Fibroblast of skin of left biceps (primary cell): ENCODE data around the gene TMC7.

Experiments used
- DNase-seq, 2 experiments: peaks; one replicate each; pipeline ENCODE4 v3.0.0-alpha.2; 2013; ENCODE audit warnings: low read depth in 2 of 2

The TMC7 gene

DNA sequence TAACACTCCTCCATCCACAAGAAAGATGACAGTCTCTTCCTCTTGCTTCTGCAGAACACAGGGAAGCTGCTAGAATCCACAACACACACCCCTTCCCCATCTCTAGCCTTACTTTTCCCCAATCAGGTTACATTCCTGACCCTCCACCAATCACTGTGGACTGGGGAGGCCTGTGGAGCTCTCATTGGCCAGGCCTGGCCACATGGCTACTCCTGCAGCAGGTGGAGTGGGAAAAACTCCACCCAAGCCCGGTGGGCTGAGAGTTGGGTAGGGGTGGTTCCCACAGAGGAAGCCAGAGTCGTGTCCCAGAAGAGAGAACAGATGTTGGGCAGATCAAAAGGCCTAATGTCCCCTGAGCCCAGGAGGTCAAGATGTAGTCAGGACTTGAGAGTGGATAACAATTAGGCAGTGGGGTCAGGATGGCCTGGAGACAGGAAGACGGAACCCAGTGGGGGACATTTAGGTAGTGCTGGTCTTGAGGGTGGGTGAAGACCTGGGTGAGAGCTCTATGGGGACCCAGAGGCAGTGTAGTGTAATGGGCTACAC lies 105.7 kb downstream of the TMC7 start:
- no peak for DNase-seq

DNA sequence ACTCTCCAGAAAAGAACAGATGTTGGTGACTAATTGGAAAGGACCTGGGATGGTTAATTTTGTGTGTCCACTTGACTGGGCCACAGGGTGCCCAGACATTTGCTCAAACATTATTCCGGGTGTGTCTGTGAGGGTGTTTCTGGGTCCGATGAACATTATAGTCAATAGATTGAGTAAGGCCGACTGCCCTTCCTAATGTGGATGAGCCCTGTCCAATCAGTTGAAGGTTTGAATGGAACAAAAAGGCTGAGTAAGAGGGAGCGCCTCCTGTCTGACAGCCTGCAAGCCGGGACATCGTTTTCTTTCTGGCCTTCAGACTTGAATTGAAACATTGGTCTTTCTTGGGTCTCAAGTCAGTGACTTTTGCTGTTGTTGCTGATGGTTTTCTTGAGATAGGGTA lies 107.2 kb downstream of the TMC7 start:
- DNase-seq, result no peak

DNA sequence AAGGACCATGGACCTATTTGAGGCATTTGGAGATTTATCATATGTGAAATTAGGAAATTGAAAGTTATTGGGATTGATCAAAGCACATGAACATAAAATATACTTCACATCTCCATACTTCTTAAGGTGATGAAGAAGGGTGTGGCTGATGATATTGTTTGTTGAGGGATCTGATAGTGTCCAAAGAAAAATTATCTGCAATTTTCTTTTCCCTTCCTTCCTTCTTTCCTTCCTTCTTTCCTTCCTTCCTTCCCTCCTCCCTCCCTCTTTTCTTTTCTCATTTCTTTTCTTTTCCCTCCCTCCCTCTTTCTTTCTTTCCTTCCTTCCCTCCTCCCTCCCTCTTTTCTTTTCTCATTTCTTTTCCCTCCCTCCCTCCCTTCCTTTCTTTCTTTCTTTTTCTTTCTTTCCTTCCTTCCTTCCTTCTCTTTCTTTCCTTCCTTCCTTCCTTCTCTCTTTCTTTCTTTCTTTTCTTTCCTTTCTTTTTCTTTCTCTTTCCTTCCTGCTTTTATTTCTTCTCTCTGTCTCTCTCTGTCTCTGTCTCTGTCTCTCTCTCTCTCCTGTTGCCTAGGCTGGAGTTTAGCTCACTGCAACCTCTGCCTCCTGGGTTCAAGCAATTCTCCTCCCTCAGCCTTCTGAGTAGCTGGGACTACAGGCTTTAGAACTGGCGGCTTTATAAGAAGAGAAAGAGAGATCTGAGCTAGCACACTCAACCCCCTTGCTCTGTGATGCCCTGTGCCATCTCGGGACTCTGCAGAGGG lies 109.1 kb downstream of the TMC7 start:
- DNase-seq, result no peak

DNA sequence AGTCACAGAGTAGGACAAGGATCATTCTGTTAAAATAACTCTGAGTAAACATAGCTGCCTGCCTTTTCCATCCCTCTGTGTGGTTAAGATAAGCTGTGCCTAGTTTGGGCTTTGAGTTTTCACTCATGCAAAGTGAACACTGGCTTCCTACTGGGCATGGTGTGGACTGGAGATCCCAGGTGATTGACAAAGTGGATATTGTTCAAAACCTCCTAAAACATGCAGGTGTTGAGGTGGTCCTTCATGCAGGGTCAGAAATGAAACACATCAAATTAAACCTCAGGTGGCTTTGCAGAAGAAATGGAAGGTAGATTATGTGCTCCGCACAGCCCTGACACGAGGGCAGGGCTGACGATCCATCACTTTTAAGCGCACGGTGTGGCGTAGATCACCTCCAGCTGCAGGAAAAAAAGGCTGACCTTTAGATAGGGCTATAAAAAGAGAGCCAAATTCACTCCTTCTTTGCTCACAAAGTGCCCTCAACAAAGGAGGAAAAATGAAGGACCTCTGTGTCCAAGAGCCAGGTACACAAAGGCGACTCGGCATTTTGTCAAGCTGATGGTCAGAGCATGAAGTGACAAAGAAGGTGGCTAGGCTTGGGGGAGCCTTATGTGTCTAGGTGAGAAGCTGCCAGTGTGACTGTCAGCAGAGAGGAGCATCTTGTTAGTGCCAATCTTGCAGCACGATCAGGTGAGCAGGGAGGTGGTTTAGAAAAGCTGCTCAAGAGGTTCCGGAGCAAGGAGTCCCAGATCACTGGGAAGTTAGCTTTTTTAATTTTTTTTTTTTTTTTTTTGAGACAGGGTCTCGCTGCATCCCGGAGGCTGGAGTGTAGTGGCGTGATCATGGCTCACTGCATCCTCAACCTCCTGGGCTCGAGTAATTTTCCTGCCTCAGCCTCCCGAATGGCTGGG lies 110.2 kb downstream of the TMC7 start:
- no peak for DNase-seq

DNA sequence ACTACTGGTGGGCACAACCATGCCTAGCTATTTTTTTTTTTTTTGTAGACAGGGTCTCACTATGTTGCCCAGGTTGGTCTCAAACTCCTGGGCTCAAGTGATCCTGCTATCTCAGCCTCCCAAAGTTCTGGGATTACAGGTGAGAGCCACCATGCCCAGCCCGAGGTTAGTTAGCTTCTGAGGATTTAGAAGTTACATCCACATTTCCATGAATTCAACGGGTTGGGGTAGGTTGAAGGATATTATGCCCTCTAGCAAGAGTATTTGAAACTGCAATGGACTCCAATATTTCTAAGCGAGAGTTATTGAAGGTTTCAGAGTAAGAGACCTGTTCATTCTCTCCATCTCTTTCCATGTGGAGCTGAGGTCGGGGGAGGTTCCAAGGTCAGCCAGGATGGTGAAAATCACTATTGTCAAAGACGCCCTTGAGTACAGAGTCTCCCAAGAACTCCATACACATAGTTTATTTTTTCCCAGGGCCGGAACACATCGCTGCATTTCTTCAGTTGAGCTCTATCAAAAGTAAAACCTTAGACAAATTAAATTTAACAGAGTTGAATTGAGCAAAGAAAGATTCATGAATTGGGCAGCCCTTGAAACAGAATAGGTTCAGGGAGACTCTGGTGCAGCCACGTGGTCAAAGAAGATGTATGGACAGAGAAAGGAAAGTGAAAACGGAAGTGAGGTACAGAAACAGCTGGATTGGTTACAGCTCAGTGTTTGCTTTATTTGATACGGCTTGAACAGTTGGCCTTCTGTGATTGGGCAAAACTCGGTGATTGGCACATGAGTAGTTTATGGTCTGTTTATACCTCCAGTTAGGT lies 111.0 kb downstream of the TMC7 start:
- no peak for DNase-seq

DNA sequence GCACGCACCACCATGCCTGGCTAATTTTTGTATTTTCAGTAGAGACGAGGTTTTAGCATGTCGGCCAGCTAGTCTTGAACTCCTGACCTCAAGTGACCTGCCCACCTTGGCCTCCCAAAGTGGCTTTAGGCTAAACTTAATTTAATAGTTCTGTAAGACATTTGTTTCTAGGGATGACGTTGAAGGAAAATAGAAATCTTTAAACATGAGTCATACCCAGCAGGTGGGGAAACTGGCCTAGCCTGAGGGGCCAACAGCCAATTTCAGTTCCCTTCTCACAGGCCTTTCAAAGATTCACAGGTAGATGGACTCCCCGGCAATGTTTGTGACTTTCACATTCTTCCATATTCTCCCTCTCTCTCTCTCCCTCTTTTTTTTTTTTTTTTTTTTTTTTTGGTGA lies 111.9 kb downstream of the TMC7 start:
- DNase-seq, result no peak

DNA sequence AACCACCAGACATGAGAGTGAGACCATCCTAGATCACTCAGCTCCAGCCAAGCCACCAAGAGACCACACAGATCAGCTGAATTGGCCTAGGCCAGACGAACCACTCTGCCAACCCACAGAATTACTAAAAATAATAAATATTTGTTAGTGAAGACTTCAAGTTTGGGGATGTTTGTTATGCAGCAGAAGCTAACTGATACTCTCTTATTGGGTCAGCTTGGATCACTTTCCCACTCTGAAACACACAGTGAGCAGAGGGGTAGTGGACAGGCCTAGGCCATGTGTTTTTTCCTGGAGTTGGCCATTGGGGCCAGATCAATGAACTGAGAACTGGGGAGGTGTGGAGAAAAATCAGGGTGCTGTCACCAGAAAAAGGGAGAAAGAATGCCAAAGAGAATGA lies 114.4 kb downstream of the TMC7 start:
- no peak for DNase-seq

DNA sequence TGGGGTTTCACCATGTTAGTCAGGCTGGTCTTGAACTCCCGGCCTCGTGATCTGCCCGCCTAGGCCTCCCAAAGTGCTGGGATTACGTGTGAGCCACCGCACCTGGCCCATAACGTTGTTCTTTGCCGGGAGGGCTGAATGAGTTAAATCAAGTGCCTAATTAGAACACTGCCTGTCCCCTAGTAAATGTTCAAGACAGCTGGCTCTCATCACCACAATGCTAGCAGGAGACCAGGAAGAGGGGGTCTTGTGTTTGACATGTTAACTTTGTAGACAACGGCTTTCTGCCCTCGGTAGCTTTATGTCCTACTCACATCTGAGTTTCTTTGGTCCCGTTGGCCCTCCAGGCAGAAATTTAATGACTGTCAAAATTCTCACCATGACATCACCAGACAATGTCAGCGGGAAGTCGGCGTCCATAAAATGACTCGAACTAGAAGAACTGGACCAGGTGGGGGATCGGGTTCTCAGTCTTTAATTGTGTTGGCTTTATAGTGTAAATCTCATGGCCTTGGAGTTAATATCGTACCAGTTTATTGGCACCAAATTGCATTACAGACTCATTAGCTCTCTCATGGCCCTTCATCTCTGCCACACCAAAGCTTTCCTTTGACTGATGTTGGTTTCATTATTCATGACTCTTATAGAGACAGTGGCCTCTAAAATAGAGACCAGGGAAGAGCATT lies 118.6 kb downstream of the TMC7 start:
- DNase-seq, result no peak

DNA sequence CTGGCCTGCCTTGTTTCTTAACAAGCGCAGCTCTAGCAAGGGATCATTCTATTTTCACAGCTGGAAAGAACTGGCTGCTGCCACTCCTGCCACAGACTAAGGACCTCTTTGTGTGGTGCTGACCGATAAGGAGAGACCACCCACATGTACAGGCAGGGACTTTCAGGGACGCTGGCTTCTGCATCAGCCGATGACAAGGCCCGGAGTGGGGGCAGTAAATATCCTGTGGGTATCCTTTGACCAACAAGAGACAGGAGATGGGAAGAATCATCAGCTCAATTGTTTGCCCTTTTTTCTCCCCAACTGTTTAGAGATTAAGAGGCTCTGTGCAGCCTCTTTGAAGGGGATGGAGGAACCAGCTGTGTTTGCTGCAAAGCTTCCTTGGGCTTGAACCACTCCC lies 120.9 kb downstream of the TMC7 start:
- no peak for DNase-seq

DNA sequence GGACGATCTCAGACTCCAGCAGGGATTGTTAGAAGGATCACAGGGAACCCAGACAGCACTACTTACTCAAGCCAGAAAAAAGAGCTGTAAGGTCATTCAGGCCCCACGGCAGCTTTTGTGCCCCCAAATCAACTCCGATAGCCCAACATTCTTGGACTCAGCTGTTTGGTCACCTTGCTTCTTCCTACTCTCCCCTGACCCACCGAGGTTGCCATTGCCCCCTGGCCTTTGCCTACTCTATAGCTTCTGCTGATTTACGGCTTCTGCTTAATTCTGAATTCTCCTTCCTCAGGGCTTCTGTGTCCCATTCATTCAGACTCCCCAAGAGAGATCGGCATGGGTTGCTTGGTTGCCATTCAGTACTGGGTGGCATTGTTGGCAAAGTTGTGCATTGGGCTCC lies 121.4 kb downstream of the TMC7 start:
- DNase-seq, result no peak

DNA sequence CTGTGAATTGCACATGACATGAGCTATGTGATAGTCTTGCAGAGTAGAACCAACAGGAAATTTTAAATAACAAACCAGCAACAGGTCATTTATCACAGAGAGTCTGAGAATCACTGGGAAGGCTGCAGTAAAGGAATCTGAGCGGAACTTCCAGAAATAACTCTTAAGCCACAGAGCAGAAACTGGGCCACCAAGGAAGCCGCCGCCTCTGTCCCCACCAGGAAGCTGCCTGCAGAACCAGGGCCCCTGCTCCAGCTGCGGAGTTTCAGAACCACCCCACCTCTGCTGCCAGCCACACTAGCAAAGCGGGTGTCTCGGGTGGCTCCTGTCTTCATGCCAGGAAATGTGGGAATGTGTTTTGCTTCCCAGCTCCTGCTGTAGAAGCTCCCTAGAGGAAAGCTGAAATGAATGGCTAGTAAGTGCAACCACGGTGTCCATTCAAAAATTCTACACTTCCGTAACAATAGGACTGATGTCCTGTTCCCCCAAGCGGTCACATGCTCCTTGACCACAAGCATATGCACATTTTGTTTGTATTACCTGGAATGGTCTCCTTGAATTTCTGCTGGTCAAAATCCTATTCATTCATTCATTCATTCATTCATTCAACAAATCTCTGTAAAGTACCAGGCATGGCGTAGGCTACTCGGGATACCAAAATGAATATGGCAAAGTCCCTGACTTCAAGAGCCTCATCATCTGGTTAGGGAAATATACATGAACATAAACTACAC lies 122.3 kb downstream of the TMC7 start:
- no peak for DNase-seq

DNA sequence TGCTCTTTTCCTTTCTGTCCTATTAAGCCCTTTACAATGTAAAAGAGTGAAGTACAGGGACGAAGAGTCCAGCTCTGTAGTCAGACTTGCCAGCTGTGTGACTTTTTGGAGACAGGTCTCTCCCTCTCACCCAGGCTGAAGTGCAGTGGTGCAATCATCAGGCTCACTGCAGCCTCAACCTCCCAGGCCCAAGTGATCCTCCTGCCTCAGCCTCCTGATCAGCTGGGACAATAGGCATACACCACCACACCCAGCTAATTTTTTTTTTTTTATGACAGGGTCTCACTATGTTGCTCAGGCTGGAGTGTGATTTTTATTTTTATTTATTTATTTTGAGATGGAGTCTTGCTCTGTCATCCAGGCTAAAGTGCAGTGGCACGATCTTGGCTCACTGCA lies 122.9 kb downstream of the TMC7 start:
- DNase-seq, result no peak

DNA sequence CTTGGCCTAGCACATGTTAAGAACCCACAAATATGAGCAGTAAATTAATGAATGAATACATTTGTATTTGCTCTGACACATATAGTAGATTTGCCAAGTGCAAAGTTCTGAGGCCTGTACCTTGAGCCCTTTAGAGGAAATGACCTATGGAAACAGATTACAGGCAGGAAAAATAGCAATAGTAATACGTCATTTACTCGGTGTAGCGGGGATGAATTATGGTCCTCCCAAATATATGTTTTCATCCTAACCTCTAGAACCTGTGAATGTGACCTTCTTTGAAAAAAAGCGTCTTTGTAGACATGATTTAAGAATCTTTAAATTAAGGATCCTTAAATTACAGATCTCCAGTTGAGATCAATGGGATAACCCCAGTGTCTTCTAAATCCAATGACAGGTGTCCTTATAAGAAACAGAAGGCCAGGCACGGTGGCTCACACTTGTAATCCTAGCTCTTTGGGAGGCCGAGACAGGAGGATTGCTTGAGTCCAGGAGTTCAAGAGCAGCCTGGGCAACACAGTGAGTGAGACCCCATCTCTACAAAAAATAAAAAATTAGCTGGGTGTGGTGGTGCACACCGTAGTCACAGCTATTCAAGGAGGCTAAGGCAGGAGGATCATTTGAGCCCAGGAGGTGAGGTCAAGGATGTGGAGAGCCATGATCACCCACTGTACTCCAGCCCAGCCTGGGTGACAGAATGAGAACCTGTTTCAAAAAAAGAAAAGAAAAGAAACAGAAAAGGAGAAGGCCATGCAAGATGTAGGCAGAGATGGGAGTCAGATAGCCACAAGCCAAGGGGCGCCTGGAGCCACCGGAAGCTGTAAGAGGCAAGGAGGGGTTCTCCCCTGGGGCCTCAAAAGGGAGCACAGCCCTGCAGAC lies 124.9 kb downstream of the TMC7 start:
- DNase-seq, result no peak

DNA sequence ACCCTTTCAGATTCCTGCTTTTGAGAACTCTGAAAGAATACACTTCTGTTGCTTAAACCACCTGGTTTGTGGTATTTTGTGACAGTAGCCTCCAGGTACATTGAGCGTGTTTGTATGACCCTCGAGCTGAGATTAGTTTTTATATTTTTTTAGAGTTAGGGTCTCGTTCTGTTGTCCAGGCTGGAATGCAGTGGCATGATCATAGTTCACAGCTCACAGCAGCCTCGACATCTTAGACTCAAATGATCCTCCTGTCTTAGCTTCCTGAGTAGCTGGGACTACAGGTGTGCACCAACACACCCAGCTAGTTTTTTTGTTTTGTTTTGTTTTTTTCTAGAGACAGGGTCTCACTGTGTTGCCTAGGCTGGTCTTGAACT lies 125.5 kb downstream of the TMC7 start:
- no peak for DNase-seq

DNA sequence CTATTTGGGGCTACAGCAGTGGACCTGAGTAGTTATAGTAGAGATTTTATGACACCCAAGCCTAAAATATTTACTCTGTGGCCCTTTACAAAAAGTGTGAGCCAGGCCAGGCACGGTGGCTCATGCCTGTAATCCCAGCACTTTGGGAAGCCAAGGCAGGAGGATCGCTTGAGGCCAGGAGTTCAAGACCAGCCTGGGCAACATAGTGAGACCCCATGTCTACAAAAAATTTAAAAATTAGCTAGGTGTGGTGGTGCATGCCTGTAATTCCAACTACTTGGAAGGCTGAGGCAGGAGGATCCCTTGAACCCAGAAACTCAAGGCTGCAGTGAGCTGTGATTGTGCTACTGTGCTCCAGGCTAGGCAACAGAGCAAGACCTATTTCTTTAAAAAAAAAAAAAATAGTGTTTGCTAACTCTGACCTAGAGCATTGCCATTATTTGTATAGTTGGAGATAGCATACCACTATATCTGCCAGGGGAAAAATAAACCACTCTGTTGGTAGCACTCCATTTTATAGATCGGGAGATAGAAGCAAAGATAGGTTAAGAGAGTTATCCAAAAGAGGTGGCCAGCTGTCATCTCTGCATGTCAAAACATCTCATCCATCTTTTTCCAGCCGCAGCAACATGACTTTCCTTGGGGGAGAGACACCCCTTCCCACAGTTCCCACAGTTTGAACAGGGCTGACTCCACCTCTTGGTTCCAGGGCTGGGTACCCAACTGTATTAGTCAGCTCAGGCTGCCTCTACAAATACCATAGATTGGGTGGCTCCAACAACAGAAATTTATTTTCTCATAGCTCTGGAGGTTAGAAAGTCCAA lies 127.0 kb downstream of the TMC7 start:
- no peak for DNase-seq

DNA sequence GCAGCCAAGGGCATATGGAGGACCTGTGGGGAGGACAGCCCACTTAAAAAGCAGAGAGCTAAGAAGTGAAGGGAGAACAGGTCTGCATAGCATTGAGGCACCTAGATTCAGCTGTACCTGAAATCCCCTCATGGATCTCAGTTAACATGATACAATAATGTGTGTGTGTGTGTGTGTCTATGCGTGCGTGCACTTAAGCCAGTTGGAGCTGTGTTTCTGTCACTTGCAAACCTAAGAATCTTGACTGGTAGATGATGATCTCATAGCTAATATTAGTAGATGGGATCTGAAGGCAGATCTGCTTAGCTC lies 128.3 kb downstream of the TMC7 start:
- DNase-seq, result no peak
